Fibroblast of lung (primary cell): Measurements from ENCODE around the gene MT1HL1.

ENCODE experiments used
- EZH2 ChIP-seq: IDR thresholded peaks from 2 replicates; pipeline ENCODE4 v1.5.1; 2012; ENCODE audit warnings: low read length, control low read depth, mild to moderate bottlenecking; ENCODE audit errors: missing control alignments
- TF ChIP-seq, protein P1 (sequence below), 2 donors: IDR thresholded peaks in 1 of 2; conservative IDR thresholded peaks in 1 of 2; 1 replicate in 1 of 2; 2 replicates in 1 of 2; pipeline ENCODE4 v1.5.1; 2011 to 2012; ENCODE audit warnings: low read length in 2 of 2, control low read depth in 1 of 2, inconsistent platforms in 1 of 2, low read depth in 1 of 2, mild to moderate bottlenecking in 1 of 2

DNA sequence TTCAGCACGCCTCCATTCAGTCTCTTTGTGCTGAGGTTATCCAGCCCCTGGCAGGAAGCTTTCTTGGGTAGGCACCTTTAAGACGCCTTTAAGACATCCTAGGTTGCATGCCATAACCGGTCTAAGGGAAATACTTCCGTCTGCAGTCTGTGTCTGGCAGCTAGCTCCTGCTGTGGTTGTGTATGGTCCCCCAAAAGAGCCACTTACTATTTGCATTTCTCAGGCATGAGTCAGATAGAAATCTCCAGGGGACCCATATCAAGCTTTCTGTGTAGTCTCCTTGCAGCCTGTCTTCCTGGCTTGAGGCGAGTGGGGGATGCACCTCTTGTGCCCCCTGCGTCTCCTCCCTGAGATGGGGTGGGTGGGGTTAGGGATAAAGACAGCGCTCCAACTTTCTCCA lies 27.8 kb upstream of the MT1HL1 start:
- TF ChIP-seq, protein P1, sequence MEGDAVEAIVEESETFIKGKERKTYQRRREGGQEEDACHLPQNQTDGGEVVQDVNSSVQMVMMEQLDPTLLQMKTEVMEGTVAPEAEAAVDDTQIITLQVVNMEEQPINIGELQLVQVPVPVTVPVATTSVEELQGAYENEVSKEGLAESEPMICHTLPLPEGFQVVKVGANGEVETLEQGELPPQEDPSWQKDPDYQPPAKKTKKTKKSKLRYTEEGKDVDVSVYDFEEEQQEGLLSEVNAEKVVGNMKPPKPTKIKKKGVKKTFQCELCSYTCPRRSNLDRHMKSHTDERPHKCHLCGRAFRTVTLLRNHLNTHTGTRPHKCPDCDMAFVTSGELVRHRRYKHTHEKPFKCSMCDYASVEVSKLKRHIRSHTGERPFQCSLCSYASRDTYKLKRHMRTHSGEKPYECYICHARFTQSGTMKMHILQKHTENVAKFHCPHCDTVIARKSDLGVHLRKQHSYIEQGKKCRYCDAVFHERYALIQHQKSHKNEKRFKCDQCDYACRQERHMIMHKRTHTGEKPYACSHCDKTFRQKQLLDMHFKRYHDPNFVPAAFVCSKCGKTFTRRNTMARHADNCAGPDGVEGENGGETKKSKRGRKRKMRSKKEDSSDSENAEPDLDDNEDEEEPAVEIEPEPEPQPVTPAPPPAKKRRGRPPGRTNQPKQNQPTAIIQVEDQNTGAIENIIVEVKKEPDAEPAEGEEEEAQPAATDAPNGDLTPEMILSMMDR (conservative IDR thresholded peaks at IDR 0.05 in 1 of 2, IDR thresholded peaks at IDR 0.05 in 1 of 2; ENCODE audit: low read depth in 1 of 2, low read length in 2 of 2) = no peak
- no peak for TF ChIP-seq EZH2
